GM12873 (cell line): ENCODE measurements around the gene AHCY.

Experiments used
- TF ChIP-seq, protein P1 (sequence below): IDR thresholded peaks from 2 replicates; pipeline ENCODE4 v1.5.1; 2012; ENCODE audit warnings: low read depth, mild to moderate bottlenecking, moderate library complexity, low read length, control low read depth; ENCODE audit not compliant: insufficient read depth; ENCODE audit errors: missing control alignments

Gene AHCY

DNA sequence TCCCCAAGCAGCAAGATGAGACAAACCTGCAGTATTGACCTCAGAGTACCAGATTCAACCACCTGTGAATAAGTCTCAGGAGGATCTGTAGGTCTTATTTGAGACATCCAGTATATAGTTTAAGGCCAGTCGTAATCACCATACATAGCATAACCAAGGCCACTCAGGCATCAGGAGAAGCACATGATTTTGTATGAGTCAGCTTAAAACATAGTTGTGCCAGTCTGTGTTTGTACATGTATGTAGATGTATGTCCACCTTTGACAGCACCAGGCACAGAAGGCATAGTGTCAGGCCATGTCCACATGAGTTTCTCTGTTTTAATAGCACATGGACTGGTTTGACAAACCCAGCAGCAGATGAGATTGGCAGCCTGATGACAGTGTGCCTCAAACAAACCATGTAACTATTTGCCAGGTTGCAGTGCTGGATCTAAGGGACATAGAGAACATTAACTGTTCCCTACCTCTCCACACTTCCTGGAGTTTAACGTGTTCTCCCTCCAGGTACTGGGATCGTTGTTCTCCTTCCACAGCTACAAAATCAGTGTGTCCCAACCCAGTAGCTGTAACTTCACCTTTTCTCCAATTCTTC, 70.6 kb downstream of the AHCY start:
- TF ChIP-seq, protein P1, sequence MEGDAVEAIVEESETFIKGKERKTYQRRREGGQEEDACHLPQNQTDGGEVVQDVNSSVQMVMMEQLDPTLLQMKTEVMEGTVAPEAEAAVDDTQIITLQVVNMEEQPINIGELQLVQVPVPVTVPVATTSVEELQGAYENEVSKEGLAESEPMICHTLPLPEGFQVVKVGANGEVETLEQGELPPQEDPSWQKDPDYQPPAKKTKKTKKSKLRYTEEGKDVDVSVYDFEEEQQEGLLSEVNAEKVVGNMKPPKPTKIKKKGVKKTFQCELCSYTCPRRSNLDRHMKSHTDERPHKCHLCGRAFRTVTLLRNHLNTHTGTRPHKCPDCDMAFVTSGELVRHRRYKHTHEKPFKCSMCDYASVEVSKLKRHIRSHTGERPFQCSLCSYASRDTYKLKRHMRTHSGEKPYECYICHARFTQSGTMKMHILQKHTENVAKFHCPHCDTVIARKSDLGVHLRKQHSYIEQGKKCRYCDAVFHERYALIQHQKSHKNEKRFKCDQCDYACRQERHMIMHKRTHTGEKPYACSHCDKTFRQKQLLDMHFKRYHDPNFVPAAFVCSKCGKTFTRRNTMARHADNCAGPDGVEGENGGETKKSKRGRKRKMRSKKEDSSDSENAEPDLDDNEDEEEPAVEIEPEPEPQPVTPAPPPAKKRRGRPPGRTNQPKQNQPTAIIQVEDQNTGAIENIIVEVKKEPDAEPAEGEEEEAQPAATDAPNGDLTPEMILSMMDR: no peak

GRCh38 chr20:34231634-34232033, 71.5 kb downstream of the AHCY start:
- TF ChIP-seq, protein P1: no peak
